HepG2 (cell line): ENCODE results near the gene DNAJC7. TPM values are rescaled to one million over a fixed set of nuclear protein-coding genes. Genes with fewer than 3 reads are reported as not detected.

Experiments
- FIP1L1 ChIP-seq: fragments of 200-400 bp; formaldehyde crosslinking; IDR thresholded peaks from 2 replicates; pipeline ENCODE4 v1.6.1; 2018; ENCODE audit warnings: low read depth, mild to moderate bottlenecking, low read length, moderate library complexity, borderline replicate concordance; ENCODE audit not compliant: insufficient read depth
- GTF3A ChIP-seq: sonication (generic); formaldehyde crosslinking; conservative IDR thresholded peaks from 2 replicates; pipeline ENCODE4 v1.4.0; 2020; ENCODE audit warnings: mild to moderate bottlenecking, missing genetic modification reagents
- KMT2B ChIP-seq: IDR thresholded peaks from 2 replicates; pipeline ENCODE4 v1.6.1; 2016; ENCODE audit warnings: missing genetic modification reagents, missing compliant biosample characterization
- MAX ChIP-seq: IDR thresholded peaks from 2 replicates; pipeline ENCODE4 v1.6.1; 2012; ENCODE audit warnings: inconsistent platforms
- MBNL3 ChIP-seq: fragments of 250-450 bp; sonication (Bioruptor Pico); conservative IDR thresholded peaks from 2 replicates; pipeline ENCODE4 v1.8.0; 2022; ENCODE audit warnings: mild to moderate bottlenecking, inconsistent platforms
- MED13 ChIP-seq: sonication (generic); formaldehyde crosslinking; IDR thresholded peaks from 2 replicates; pipeline ENCODE4 v1.5.0; 2020; ENCODE audit warnings: missing genetic modification reagents
- NR1H2 ChIP-seq: sonication (generic); formaldehyde crosslinking; IDR thresholded peaks from 2 replicates; pipeline ENCODE4 v1.8.1; 2022; ENCODE audit warnings: low read depth, missing genetic modification reagents, borderline replicate concordance
- PRDM10 ChIP-seq: sonication (generic); formaldehyde crosslinking; IDR thresholded peaks from 2 replicates; pipeline ENCODE4 v1.4.0; 2020; ENCODE audit warnings: low read depth, missing genetic modification reagents
- SKI ChIP-seq: fragments of 450-650 bp; IDR thresholded peaks from one replicate; pipeline ENCODE4 v1.6.1; 2018; ENCODE audit warnings: mild to moderate bottlenecking; ENCODE audit not compliant: partially characterized antibody
- SMAD1 ChIP-seq: sonication (generic); formaldehyde crosslinking; IDR thresholded peaks from 2 replicates; pipeline ENCODE4 v1.4.0; 2020; ENCODE audit warnings: missing genetic modification reagents, low read depth, mild to moderate bottlenecking, borderline replicate concordance
- SMARCC2 ChIP-seq: fragments of 450-650 bp; IDR thresholded peaks from 2 replicates; pipeline ENCODE4 v1.6.1; 2017; ENCODE audit warnings: antibody characterized with exemption, mild to moderate bottlenecking
- SP5 ChIP-seq: IDR thresholded peaks from 2 replicates; pipeline ENCODE4 v1.6.1; 2016; ENCODE audit warnings: low read depth, borderline replicate concordance
- TEAD3 ChIP-seq: optimal IDR thresholded peaks from 2 replicates; pipeline ENCODE3; 2016; ENCODE audit warnings: borderline replicate concordance
- ZBTB2 ChIP-seq: sonication (generic); formaldehyde crosslinking; IDR thresholded peaks from 2 replicates; pipeline ENCODE4 v1.8.0; 2022; ENCODE audit warnings: low read depth, missing genetic modification reagents
- ZIK1 ChIP-seq: sonication (generic); formaldehyde crosslinking; IDR thresholded peaks from 2 replicates; pipeline ENCODE4 v1.5.0; 2020; ENCODE audit warnings: mild to moderate bottlenecking, low read depth, missing genetic modification reagents, borderline replicate concordance
- ZNF124 ChIP-seq: sonication (generic); formaldehyde crosslinking; IDR thresholded peaks from 2 replicates; pipeline ENCODE4 v1.4.0; 2020; ENCODE audit warnings: missing genetic modification reagents
- ZNF251 ChIP-seq: sonication (generic); formaldehyde crosslinking; IDR thresholded peaks from 2 replicates; pipeline ENCODE4 v1.9.0; 2021; ENCODE audit warnings: mild to moderate bottlenecking, missing genetic modification reagents
- ZNF343 ChIP-seq: sonication (generic); formaldehyde crosslinking; IDR thresholded peaks from 2 replicates; pipeline ENCODE4 v1.4.0; 2020; ENCODE audit warnings: mild to moderate bottlenecking, missing genetic modification reagents
- ZNF589 ChIP-seq: sonication (generic); formaldehyde crosslinking; conservative IDR thresholded peaks from 2 replicates; pipeline ENCODE4 v1.8.0; 2022; ENCODE audit warnings: mild to moderate bottlenecking, moderate library complexity, missing genetic modification reagents
- ZNF616 ChIP-seq: sonication (generic); formaldehyde crosslinking; IDR thresholded peaks from 2 replicates; pipeline ENCODE4 v1.5.0; 2020; ENCODE audit warnings: low read depth, mild to moderate bottlenecking, missing genetic modification reagents
- ZNF709 ChIP-seq: sonication (generic); formaldehyde crosslinking; IDR thresholded peaks from 2 replicates; pipeline ENCODE4 v1.5.0; 2020; ENCODE audit warnings: mild to moderate bottlenecking, missing genetic modification reagents
- ZNF770 ChIP-seq: sonication (generic); formaldehyde crosslinking; IDR thresholded peaks from 2 replicates; pipeline ENCODE4 v1.5.0; 2020; ENCODE audit warnings: mild to moderate bottlenecking, missing genetic modification reagents
- ZSCAN31 ChIP-seq: sonication (generic); formaldehyde crosslinking; IDR thresholded peaks from 2 replicates; pipeline ENCODE4 v1.5.0; 2020; ENCODE audit warnings: low read depth, mild to moderate bottlenecking, missing genetic modification reagents
- polyA plus RNA-seq, 8 experiments: library from polyadenylated mRNA; depleted of rRNA in 3 of 8; stranded (reverse) in 7 of 8; unstranded in 1 of 8; fragments of >200 nt; fragmentation: Illumina TruSeq in 4 of 8; extraction: Trizol in 4 of 8; gene quantifications; 2 replicates each; pipeline versions ENCODE4 v1.2.1 to v1.2.3, GENCODE V29; 2011 to 2016; ENCODE audit warnings: low read depth in 4 of 8, missing spikeins in 1 of 8, mixed read lengths in 1 of 8; ENCODE audit not compliant: insufficient read depth in 1 of 8
- total RNA-seq, 5 experiments: library from RNA; depleted of rRNA; stranded (reverse); fragments of >200 nt; fragmentation: Illumina TruSeq; extraction: Trizol; gene quantifications; 2 replicates each; pipeline ENCODE4 v1.2.3, GENCODE V29; 2016; ENCODE audit warnings: low read depth in 1 of 5

DNAJC7 gene
- total and polyA plus RNA-seq, 2 of the 13 experiments (the other 11 are each of a cell fraction or from before 2014, with no cell fraction given) = 47.7 to 132 TPM

GRCh38 chr17:41966463-41967140 lies 50.6 kb downstream of the DNAJC7 start, which contains the start of gene CNP (continued):
- TF ChIP-seq PRDM10 (CRISPR knock-in tag) (peak; percentile 38; the same call in 1 of the 2 replicates), SMAD1 (CRISPR knock-in tag) (no peak; the same call in 1 of the 2 replicates), TEAD3 (CRISPR knock-in tag) (peak; percentile 55), FIP1L1 (no peak; the same call in 1 of the 2 replicates), ZIK1 (CRISPR knock-in tag) (peak; percentile 71; the same call in 1 of the 2 replicates), MED13 (CRISPR knock-in tag) (peak; percentile 63; the same call in 1 of the 2 replicates), KMT2B (CRISPR knock-in tag) (peak; percentile 52; the same call in 1 of the 2 replicates), ZBTB2 (CRISPR knock-in tag) (peak; percentile 89), NR1H2 (CRISPR knock-in tag) (no peak), ZNF616 (CRISPR knock-in tag) (0 out of 2 replicates have a peak, but pooled peaks have one; percentile 75), ZNF251 (CRISPR knock-in tag) (peak; percentile 38; the same call in 1 of the 2 replicates), ZSCAN31 (CRISPR knock-in tag) (peak; percentile 36; the same call in 1 of the 2 replicates), ZNF124 (CRISPR knock-in tag) (no peak), SMARCC2 (no peak), ZNF589 (CRISPR knock-in tag) (peak; percentile 98), SKI (peak; percentile 42), MBNL3 (CRISPR knock-in tag) (no peak), MAX (peak; percentile 90), ZNF770 (CRISPR knock-in tag) (no peak; the same call in 1 of the 2 replicates), ZNF709 (CRISPR knock-in tag) (peak; percentile 82; the same call in 1 of the 2 replicates), GTF3A (CRISPR knock-in tag) (0 out of 2 replicates have a peak, but pooled peaks have one; percentile 33), SP5 (CRISPR knock-in tag) (peak; percentile 84), ZNF343 (CRISPR knock-in tag) (peak; percentile 40; the same call in 1 of the 2 replicates)
